Gastroesophageal sphincter (tissue), 3 donors: ENCODE results near the gene C4B.

Source experiments
- POLR2AphosphoS5 ChIP-seq: sonication (generic); formaldehyde crosslinking; IDR thresholded peaks from one replicate; pipeline ENCODE4 v1.6.1; 2017; ENCODE audit warnings: antibody characterized with exemption
- TF ChIP-seq, protein P1 (sequence below), 4 experiments: fragments of 200-600 bp in 2 of 4; fragments of 450-650 bp in 2 of 4; sonication (generic) in 1 of 4; IDR thresholded peaks; one replicate each; pipeline ENCODE4 v1.5.1; 2017 to 2019; ENCODE audit warnings: antibody characterized with exemption in 4 of 4, mild to moderate bottlenecking in 2 of 4, moderate library complexity in 2 of 4

DNA sequence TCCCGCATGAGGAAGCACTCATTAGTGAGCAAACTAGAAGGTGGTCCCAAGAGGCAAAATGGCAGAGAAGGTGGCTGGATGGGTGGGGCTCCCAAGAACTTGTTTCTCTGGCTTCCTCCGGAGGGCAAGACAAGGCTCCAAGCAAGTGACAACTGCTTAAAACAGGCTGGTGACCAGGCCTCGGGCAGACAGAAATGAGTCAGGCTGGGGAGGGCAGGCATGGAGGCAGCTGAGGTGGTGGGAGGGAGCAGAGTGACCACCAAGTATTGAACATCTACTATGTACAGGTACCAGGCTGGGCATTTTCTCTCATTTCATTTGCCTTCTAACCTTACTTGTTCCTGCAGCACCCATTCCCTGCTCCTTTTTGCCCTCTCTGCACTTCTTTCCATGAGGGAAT is 61.2 kb downstream of the C4B start:
- no peak for TF ChIP-seq POLR2AphosphoS5
- TF ChIP-seq, protein P1, sequence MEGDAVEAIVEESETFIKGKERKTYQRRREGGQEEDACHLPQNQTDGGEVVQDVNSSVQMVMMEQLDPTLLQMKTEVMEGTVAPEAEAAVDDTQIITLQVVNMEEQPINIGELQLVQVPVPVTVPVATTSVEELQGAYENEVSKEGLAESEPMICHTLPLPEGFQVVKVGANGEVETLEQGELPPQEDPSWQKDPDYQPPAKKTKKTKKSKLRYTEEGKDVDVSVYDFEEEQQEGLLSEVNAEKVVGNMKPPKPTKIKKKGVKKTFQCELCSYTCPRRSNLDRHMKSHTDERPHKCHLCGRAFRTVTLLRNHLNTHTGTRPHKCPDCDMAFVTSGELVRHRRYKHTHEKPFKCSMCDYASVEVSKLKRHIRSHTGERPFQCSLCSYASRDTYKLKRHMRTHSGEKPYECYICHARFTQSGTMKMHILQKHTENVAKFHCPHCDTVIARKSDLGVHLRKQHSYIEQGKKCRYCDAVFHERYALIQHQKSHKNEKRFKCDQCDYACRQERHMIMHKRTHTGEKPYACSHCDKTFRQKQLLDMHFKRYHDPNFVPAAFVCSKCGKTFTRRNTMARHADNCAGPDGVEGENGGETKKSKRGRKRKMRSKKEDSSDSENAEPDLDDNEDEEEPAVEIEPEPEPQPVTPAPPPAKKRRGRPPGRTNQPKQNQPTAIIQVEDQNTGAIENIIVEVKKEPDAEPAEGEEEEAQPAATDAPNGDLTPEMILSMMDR (IDR thresholded peaks at IDR 0.05), result no peak
